IPS-18a (cell line): ENCODE measurements around the gene SLC25A13.

Experiments used
- H3K27ac ChIP-seq: one replicate; pipeline ENCODE4 v1.5.1; 2013; ENCODE audit warnings: low read length
- H3K27me3 ChIP-seq: one replicate; pipeline ENCODE4 v1.6.1; 2013; ENCODE audit warnings: mild to moderate bottlenecking, low read length; ENCODE audit not compliant: control insufficient read depth, insufficient read depth
- H3K36me3 ChIP-seq: one replicate; pipeline ENCODE4 v1.6.1; 2013; ENCODE audit warnings: low read depth, low read length; ENCODE audit not compliant: control insufficient read depth
- H3K4me1 ChIP-seq: one replicate; pipeline ENCODE4 v1.6.1; 2013; ENCODE audit warnings: low read depth, low read length; ENCODE audit not compliant: control insufficient read depth
- H3K4me3 ChIP-seq: one replicate; pipeline ENCODE4 v1.5.1; 2013; ENCODE audit warnings: low read length
- H3K9ac ChIP-seq: one replicate; pipeline ENCODE4 v1.6.1; 2013; ENCODE audit warnings: mild to moderate bottlenecking, low read length, moderate library complexity
- H3K9me3 ChIP-seq: one replicate; pipeline ENCODE4 v1.6.1; 2013; ENCODE audit warnings: low read depth, low read length; ENCODE audit not compliant: control insufficient read depth

The SLC25A13 gene

GRCh38 chr7:96144260-96144526 lies 177.7 kb downstream of the SLC25A13 start:
- Histone ChIP-seq H3K27ac (no peak overlapping the region), H3K4me1 (peaks cover 21% of the 10 kb centered on the region), H3K9ac (no peak overlapping the region), H3K27me3 (peaks cover 84% of the 10 kb centered on the region), H3K4me3 (no peak overlapping the region), H3K36me3 (peaks cover 7% of the 10 kb centered on the region), H3K9me3 (no peaks in the 10 kb centered on the region)

GRCh38 chr7:96143495-96144259 lies 178.2 kb downstream of the SLC25A13 start:
- Histone ChIP-seq H3K4me3 (no peak overlapping the region), H3K27ac (no peak overlapping the region), H3K36me3 (peaks cover 7% of the 10 kb centered on the region)

GRCh38 chr7:96136600-96137239 lies 185.2 kb downstream of the SLC25A13 start:
- Histone ChIP-seq H3K9ac (no peak overlapping the region), H3K27me3 (peaks cover 14% of the 10 kb centered on the region), H3K9me3 (no peaks in the 10 kb centered on the region), H3K4me1 (peaks cover 4% of the 10 kb centered on the region), H3K27ac (no peak overlapping the region), H3K4me3 (no peak overlapping the region), H3K36me3 (peaks cover 3% of the 10 kb centered on the region)

More at GRCh38 chr7:96143495-96144259, 178.2 kb downstream of the SLC25A13 start:
- H3K4me1 ChIP-seq, result peaks cover 21% of the 10 kb centered on the region
- H3K9me3 ChIP-seq, result no peaks in the 10 kb centered on the region
- H3K9ac ChIP-seq, result no peak overlapping the region
- peaks cover 79% of the 10 kb centered on the region for H3K27me3 ChIP-seq

GRCh38 chr7:96135241-96135640 lies 186.7 kb downstream of the SLC25A13 start:
- no peaks in the 10 kb centered on the region for H3K9me3 ChIP-seq
- H3K27me3 ChIP-seq, result no peaks in the 10 kb centered on the region
- H3K9ac ChIP-seq, result no peak overlapping the region
- H3K4me3 ChIP-seq, result no peak overlapping the region
- H3K4me1 ChIP-seq, result peaks cover 6% of the 10 kb centered on the region
- no peak overlapping the region for H3K27ac ChIP-seq
- H3K36me3 ChIP-seq, result peaks cover 11% of the 10 kb centered on the region

GRCh38 chr7:96131525-96131924 lies 190.4 kb downstream of the SLC25A13 start:
- Histone ChIP-seq H3K4me1 (peaks cover 11% of the 10 kb centered on the region), H3K4me3 (no peak overlapping the region), H3K9ac (no peak overlapping the region), H3K27ac (no peak overlapping the region), H3K27me3 (no peaks in the 10 kb centered on the region), H3K9me3 (no peaks in the 10 kb centered on the region), H3K36me3 (peaks cover 14% of the 10 kb centered on the region)

GRCh38 chr7:96127746-96128145 lies 194.2 kb downstream of the SLC25A13 start:
- Histone ChIP-seq H3K36me3 (peaks cover 11% of the 10 kb centered on the region), H3K9me3 (no peaks in the 10 kb centered on the region), H3K27ac (no peak overlapping the region), H3K4me1 (peaks cover 18% of the 10 kb centered on the region), H3K27me3 (no peaks in the 10 kb centered on the region), H3K9ac (no peak overlapping the region), H3K4me3 (no peak overlapping the region)

- Histone ChIP-seq H3K9me3 (no peaks in the 10 kb centered on the region), H3K4me1 (peaks cover 11% of the 10 kb centered on the region), H3K9ac (no peak overlapping the region), H3K36me3 (peaks cover 13% of the 10 kb centered on the region), H3K4me3 (no peak overlapping the region), H3K27ac (no peak overlapping the region), H3K27me3 (no peaks in the 10 kb centered on the region)
Observed at GRCh38 chr7:96126382-96126781, 195.5 kb downstream of the SLC25A13 start.

- H3K9me3 ChIP-seq, result no peaks in the 10 kb centered on the region
- no peak overlapping the region for H3K4me3 ChIP-seq
- H3K4me1 ChIP-seq, result peaks cover 26% of the 10 kb centered on the region
- peaks cover 19% of the 10 kb centered on the region for H3K36me3 ChIP-seq
- H3K27me3 ChIP-seq, result no peaks in the 10 kb centered on the region
- no peak overlapping the region for H3K9ac ChIP-seq
- H3K27ac ChIP-seq, result no peak overlapping the region
Observed at GRCh38 chr7:96122746-96123145, 199.2 kb downstream of the SLC25A13 start.

- Histone ChIP-seq H3K9me3 (no peaks in the 10 kb centered on the region), H3K36me3 (peaks cover 19% of the 10 kb centered on the region), H3K27ac (no peak overlapping the region), H3K4me1 (peaks cover 24% of the 10 kb centered on the region), H3K27me3 (no peaks in the 10 kb centered on the region), H3K4me3 (no peak overlapping the region), H3K9ac (no peak overlapping the region)
Observed at GRCh38 chr7:96121752-96122151, 200.1 kb downstream of the SLC25A13 start.

- H3K36me3 ChIP-seq, result peaks cover 19% of the 10 kb centered on the region
- H3K27ac ChIP-seq, result no peak overlapping the region
- no peaks in the 10 kb centered on the region for H3K27me3 ChIP-seq
- H3K4me1 ChIP-seq, result peaks cover 14% of the 10 kb centered on the region
- no peaks in the 10 kb centered on the region for H3K9me3 ChIP-seq
- no peak overlapping the region for H3K4me3 ChIP-seq
- H3K9ac ChIP-seq, result no peak overlapping the region
Observed at GRCh38 chr7:96120445-96121225, 201.3 kb downstream of the SLC25A13 start.

- Histone ChIP-seq H3K9ac (no peak overlapping the region), H3K27ac (no peak overlapping the region), H3K4me1 (peaks cover 14% of the 10 kb centered on the region), H3K4me3 (no peak overlapping the region), H3K9me3 (no peaks in the 10 kb centered on the region), H3K36me3 (peaks cover 19% of the 10 kb centered on the region), H3K27me3 (no peaks in the 10 kb centered on the region)
Observed at GRCh38 chr7:96118449-96119001, 203.4 kb downstream of the SLC25A13 start.
